ENCODE data around the gene VWA5B2. TPM values are rescaled to one million over a fixed set of nuclear protein-coding genes. Genes with fewer than 3 reads are reported as not detected.

VWA5B2 gene
- polyA plus RNA-seq, 3 donors: 0.33 to 4.4 TPM; not detected in 1

DNA sequence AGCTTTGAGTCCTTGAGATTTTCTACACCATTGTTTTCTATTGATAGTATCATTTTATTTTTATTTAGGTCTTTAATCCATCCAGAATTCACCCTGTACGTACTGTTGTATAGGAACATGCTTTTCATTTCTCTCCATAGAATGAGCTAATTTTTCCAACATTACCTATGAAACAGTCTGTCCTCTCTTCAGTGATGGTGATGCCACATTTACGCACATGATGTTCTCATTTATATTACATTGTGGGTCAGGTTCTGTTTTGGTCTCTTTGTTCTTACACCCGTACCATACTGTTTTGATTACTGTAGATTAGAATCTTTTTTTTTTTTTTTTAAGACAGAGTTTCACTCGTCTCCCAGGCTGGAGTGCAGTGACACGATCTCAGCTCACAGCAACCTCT, 17.7 kb upstream of the VWA5B2 start:
- WGBS, 3 donors: 73 to 81% (median 80%) methylated on average over 5 of the region's 5 CpGs

DNA sequence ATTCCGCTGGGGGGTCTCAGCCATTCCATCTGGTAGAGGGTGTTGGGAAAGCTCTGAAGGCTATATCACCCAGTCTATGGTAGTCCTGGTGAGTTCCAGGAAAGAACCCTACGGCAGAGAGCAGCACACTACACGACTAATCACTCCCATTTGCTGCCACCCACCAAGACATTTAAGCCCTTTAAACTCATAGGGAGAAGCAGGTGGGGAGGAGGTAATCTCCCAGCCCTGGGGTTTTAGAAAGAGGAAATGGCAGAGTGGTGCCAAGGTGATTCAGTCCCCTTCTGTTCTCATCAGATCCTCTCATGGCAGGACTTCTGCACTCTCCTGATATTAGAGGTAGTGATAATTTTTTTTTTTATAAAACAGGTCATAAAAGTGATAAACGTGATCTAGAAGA, 10.6 kb upstream of the VWA5B2 start:
- H3K27ac ChIP-seq (ENCODE audit: low read depth, low read length): no peak overlapping the region

More for the DNA sequence above, 17.7 kb upstream of the VWA5B2 start:
- no peak overlapping the region for H3K27ac ChIP-seq (ENCODE audit: low read depth, low read length)

DNA sequence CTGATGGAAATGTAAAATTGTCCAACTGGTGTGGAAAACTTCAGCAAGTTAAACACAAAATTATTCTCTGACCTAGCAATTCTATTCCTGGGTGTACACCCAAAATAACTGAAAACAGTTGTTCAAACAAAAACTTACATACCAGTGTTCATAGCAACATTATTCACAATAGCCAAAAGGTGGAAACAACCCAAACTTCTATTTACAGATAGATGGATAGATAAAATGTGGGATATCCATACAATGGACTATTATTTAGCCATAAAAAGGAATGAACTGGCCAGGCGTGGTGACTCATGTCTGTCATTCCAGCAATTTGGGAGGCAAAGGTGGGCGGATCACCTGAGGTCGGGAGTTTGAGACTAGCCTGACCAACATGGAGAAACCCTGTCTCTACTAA, 6.9 kb upstream of the VWA5B2 start:
- H3K27ac ChIP-seq (ENCODE audit: low read depth, low read length): no peak overlapping the region
- 77 to 87% (median 78%) methylated on average over 3 of the region's 3 CpGs for WGBS, 3 donors

More for the DNA sequence above, 10.6 kb upstream of the VWA5B2 start:
- 58 to 65% (median 61%) methylated on average over 4 of the region's 4 CpGs for WGBS, 3 donors

DNA sequence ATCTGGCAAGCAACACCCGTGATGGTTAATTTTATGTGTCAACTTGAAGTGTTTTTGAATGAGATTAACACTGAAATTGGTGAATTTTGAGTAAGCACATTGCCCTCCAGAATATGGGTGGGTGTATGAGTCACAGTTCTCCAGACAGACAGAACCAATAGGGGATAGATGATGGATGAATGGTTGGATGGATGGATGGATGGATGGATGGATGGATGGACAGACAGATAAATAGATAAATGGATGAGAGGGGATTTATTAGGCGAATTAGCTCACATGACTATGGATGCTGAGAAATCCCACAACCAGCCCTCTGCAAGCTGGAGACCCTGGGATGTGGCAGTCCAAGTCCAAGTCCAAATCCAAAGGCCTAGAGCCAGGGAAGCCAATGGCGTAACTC, 5.4 kb upstream of the VWA5B2 start:
- 80 to 83% (median 81%) methylated on average over 3 of the region's 3 CpGs for WGBS, 3 donors
- H3K27ac ChIP-seq (ENCODE audit: low read depth, low read length): no peak overlapping the region

DNA sequence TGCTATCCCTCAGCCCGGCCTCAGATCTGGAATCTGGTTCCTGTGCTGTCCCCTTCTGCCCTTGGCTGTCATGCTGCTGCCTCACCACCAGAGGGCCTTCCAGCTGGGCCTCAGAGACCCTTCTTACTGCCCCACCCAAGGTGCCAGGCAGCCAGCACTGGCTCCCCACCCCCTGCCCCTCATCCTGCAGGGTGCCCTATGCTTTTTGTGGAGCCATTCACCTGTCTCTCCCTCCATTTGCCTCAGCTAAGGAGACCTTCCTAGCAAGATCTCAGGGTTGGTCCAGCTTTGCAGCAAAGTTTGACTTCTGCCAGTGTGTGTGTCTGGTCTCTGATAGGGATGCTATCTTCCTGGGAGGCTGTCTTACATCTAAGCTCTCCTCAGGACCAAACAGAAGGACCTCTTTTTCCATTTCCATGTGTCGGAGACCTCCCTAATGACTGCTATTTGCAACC, 1.9 kb upstream of the VWA5B2 start:
- 50 to 51% (median 51%) methylated on average over 2 of the region's 2 CpGs for WGBS, 3 donors
- H3K27ac ChIP-seq (ENCODE audit: low read depth, low read length): no peak overlapping the region

DNA sequence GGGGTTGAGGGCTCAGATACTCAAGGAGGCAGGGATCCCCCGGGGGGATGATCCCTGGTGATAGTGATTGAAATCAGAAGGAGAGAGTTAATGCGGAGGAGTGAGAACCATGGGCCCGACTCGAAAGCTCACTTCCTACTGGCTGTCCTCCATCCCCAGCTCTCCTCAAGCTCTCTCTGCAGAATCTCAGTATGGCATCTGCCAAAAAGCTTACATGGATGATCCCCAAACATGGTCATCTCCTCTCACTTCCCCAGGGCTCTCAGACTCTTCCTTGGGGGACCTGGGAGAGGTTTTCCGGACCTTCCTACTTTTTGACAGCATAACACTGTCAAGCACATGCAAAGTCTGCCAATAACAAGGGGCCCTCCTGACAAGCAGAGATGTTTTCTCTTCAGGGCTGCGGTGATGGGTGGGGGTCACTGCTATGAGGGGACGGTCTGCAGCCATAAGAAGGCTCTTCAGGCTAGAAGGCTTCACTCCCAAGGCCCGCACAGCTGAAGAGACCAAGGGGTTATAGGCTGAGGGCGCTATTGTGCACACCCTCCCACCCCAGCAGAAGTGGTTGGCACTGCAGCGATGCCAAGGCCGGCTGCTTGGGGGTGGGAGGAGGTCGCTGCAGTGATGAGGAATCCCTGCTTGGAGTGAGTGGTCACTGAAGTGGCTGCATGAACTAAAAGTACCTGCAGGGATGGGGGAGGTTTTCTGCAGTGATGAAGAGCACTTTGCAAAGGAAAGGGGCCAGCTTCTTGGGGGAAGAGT, 828 bp upstream of the VWA5B2 start:
- 45 to 55% (median 49%) methylated on average over 11 to 12 of the region's 12 CpGs for WGBS, 3 donors

DNA sequence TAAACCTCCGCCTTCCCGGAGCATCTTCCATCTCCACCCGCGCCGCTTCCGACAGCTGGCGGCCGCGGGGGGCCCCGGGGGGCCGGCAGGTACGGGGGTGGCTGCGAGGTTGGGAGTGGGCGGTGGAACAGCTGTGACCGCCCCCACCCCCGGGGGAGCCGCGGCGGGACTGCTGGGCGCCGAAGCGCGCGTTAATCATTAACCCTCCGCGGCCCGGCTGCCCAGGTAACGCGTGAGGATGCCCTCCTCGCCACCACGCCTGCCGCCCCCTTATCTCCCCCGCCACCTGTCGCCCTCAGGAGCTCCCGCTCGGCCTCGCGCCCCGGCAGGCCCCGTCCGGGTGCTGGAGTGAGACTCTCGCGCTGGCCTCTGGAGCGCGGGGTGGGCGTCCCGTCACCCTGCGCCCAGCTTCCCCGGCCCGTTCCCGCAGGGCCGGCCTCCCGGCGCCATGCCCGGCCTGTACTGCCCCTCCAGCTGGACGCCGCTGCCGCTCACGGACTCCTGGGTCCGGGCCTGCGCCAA, 757 bp downstream of the VWA5B2 start:
- no peak overlapping the region for H3K27ac ChIP-seq (ENCODE audit: low read depth, low read length)
- 0 to 1% (median 1%) methylated on average over 52 to 60 of the region's 61 CpGs for WGBS, 3 donors

More for the DNA sequence above, 828 bp upstream of the VWA5B2 start:
- no peak overlapping the region for H3K27ac ChIP-seq (ENCODE audit: low read depth, low read length)

DNA sequence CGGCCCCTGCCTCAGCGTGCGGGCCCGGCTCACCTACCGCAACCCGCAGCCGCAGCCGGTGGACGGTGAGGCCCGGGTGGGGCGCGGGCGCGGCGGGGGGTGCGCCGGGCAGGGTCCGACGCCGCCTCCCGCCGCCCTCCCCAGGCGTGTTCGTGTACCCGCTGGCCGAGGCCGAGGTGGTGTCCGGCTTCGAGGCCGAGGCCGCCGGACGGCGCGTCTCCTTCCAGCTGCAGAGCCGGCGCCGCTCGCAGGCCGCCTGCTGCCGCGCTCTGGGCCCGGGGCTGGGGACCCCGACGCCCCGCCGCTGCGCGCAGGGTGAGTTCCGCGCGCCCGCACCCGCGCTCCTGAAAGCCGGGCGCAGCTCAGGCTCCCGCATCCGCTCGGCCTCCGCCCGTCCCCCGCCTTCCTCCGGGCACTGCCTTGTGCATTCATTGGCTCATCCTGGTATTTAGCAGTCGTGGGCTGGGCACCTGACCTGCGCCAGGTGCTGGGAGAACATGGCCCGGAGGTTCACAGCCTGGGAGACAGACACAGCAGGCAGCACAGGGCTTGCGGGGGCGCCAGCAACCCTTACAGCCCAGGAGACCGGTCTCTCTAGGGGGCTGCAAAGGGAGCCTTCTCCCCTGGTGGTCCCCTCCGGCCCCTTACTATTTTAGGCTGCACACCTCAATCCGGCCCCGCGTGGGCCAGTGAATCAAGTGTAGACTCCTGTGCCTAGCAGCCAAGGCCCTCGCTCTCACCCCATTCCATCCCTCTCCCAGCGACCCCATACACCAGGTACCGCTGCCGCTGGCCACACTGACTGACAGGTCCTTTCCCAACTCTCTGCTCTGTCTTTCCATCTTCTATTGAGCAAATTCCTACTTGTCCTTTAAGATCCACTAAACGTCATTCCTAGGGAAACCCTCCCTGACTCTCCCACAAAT, 1.5 kb downstream of the VWA5B2 start:
- 5 to 10% (median 7%) methylated on average over 65 to 79 of the region's 79 CpGs for WGBS, 3 donors
- H3K27ac ChIP-seq (ENCODE audit: low read depth, low read length): no peak overlapping the region

DNA sequence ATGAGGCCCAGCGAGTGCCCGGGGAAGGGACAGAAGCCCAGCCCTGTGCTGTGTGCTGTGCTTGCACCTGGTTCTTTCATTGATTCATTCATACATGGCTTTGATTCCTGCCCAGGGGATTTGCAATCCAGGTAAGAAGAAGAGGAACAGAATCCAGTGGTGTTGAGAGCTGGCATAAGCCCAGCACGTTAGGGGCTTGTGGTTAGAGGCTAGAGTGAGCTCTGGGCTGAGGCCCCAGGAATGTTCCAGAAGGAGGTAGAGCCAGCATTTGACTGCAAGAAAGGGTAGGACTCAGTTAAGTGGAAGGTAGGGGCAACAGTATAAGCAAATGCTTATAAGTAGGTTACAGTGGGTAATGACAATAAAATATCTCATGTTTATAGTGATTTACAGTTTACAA, 2.3 kb downstream of the VWA5B2 start:
- WGBS, 3 donors: 59 to 83% (median 69%) methylated on average over 3 of the region's 3 CpGs
- H3K27ac ChIP-seq (ENCODE audit: low read depth, low read length): no peak overlapping the region

DNA sequence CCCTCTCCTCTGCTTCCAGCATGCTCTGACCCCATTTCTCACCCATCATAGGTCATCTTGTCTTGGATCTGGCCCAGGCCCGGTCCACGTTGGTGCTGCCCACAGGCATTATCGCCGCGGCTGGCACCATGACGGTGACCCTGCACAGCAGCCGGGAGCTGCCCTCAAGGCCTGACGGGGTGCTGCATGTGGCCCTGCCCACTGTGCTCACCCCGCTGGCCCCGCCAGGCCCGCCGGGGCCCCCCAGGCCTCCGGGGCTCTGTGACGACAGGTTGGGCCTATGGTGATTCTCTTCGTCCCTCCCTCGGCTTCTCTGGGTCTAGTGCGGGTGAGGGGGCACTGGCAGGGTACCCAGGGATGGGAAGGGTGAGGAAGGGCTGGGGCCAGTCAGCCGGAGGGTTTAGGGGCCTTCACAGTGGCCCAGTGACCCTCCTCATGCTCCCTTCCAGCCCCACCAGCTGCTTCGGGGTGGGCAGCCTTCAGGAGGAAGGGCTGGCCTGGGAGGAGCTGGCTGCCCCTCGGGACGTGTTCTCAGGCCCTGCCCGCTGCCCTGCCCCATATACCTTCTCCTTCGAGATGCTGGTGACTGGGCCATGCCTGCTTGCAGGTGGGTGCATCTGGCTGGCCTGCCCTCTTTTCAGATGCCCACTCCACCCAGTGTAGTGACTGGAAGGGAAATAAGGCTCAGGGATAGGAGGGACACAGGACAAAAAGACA, 3.9 kb downstream of the VWA5B2 start:
- WGBS, 3 donors: 87 to 95% (median 92%) methylated on average over 22 to 23 of the region's 23 CpGs

DNA sequence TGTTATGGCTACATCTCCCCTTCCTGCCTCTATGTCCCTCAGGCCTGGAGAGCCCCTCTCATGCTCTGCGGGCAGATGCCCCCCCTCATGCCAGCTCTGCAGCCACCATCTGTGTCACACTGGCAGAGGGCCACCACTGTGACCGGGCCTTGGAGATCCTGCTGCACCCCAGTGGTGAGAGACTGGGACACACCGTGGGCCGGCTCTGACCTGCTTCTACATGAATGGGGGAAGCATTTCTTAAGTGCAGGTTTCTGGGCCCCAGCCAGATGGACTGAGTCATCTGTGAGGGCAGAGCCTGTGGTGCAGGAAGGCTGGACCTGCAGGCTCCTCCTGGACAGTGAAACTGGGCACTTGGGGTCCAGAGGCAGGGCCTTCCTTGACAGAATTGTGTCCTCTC, 4.8 kb downstream of the VWA5B2 start:
- no peak overlapping the region for H3K27ac ChIP-seq (ENCODE audit: low read depth, low read length)
- 17 to 38% (median 32%) methylated on average over 4 of the region's 4 CpGs for WGBS, 3 donors

More for the DNA sequence above, 3.9 kb downstream of the VWA5B2 start:
- H3K27ac ChIP-seq (ENCODE audit: low read depth, low read length): no peak overlapping the region

DNA sequence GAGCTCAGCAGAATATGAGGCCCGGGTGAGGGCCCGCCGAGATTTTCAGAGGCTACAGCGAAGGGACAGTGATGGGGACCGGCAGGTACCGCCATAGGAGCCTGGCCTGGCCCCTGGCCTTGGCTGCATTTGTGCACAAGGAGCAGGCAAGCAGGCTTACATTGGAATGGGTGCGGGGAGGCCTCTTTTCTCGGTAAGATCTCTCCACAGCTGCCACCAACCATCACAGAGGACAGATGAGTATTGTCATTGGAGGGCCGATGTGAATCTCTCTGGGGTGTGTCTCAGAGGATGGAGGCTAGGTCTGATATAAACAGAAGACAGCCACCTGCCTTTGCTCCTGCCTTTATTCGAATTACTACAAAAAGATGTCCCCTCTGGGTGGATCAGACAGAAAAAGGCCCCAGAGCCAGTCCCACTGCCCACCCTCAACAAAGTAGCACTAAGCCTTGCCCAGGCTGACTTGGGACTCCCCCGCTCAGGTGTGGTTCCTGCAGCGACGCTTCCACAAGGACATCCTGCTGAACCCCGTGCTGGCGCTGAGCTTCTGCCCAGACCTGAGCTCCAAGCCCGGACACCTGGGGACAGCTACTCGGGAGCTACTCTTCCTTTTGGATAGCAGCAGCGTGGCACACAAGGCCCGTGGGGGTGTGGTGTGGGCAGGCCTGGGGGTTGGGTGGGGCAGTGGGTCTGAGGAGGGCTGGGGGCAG, 5.4 kb downstream of the VWA5B2 start:
- 85 to 90% (median 87%) methylated on average over 18 to 19 of the region's 19 CpGs for WGBS, 3 donors

DNA sequence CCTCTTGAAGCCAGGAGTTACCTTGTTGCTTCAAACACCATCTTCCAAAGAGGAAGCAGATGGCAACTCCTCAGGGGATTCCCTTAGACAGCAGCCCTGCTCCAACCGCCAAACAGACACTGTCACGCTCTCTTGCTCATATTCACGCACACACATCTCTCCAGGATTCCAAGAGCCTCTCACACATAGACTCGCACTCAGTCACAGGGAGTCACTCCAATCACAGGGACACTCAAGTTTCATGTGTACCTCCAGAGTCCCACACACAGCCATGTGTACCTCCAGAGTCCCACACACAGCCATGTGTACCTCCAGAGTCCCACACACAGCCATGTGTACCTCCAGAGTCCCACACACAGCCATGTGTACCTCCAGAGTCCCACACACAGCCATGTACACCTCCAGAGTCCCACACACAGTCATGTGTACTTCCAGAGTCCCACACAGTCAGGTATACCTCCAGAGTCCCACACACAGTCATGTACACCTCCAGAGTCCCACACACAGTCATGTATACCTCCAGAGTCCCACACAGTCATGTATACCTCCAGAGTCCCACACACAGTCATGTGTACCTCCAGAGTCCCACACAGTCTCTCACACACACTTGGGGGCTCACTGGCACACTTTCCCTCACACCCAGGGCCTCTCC, 6.1 kb downstream of the VWA5B2 start:
- 79 to 95% (median 81%) methylated on average over 4 of the region's 4 CpGs for WGBS, 3 donors
- no peak overlapping the region for H3K27ac ChIP-seq (ENCODE audit: low read depth, low read length)

More for the DNA sequence above, 5.4 kb downstream of the VWA5B2 start:
- no peak overlapping the region for H3K27ac ChIP-seq (ENCODE audit: low read depth, low read length)

DNA sequence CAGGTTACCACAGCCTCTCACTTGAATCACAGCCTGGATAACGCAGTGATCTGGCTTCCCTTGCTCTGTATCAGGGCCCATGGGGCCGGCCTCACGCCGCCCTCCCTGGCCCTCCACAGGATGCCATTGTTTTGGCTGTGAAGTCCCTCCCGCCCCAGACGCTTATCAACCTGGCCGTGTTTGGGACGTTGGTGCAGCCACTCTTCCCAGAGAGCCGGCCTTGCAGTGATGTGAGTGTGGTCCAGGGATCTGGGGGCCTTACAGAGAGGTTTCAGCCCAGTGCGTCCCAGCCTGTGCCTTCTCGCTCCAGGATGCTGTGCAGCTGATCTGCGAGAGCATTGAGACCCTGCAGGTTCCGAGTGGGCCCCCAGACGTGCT, 6.6 kb downstream of the VWA5B2 start:
- 59 to 70% (median 65%) methylated on average over 14 of the region's 14 CpGs for WGBS, 3 donors
- no peak overlapping the region for H3K27ac ChIP-seq (ENCODE audit: low read depth, low read length)

DNA sequence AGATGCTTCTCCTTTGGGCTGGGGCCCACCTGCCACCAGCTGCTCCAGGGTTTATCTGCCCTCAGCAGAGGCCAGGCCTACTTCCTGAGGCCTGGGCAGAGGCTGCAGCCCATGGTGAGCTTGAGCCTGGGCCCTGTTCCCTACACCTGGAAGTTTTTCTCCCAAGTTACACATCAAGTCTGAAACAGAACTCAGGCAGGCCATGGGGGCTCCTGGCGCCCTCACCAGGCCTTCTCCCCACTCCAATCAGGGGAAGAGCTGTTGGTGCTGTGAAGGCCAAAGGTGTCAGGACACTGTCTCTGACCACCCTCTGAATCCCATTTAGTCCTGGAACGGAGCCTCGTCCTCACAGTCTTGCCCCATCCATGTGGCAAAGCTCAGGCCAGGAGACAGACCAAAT, 7.3 kb downstream of the VWA5B2 start:
- H3K27ac ChIP-seq (ENCODE audit: low read depth, low read length): no peak overlapping the region
- WGBS, 3 donors: 83 to 97% (median 86%) methylated on average over 3 of the region's 3 CpGs

DNA sequence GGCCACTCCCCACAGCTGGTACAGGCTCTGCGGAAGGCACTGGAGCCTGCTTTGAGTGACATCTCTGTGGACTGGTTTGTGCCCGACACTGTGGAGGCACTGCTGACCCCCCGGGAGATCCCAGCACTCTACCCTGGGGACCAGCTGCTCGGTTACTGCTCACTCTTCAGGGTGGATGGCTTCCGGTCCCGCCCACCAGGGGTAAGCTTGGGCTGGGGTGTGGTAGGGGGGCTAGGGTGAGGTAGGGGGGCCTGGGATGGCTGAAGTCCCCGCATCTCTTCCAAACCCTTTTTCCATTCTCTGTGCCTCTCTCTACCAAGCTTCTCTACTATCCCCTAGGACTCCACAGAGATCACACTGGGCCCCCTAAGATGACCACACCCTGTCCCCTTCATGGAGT, 7.8 kb downstream of the VWA5B2 start:
- 77 to 83% (median 80%) methylated on average over 7 of the region's 7 CpGs for WGBS, 3 donors
- H3K27ac ChIP-seq (ENCODE audit: low read depth, low read length): no peak overlapping the region

DNA sequence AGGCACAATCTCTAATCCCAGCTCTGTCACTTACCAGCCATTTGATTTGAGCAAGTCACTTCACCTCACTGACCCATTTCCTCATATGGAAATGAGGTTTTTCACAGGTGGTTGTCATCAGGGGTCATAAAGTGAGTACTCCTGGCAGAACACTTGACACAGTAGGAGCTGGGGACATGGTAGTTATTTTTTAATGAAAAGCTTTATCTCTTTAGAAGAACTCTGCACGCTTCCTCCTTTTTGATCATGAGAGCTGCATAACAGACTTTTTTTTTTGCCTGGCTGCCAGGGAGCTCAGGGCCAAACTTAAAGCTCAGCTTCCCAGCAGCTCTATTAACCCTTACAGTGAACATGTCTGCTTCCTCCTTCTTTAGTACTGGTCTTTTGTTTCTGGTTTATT, 8.4 kb downstream of the VWA5B2 start:
- WGBS, 3 donors: 24 to 50% (median 43%) methylated on average over 1 of the region's 1 CpG

More for the DNA sequence above, 8.4 kb downstream of the VWA5B2 start:
- H3K27ac ChIP-seq (ENCODE audit: low read depth, low read length): no peak overlapping the region

Data from adipose tissue (tissue), 3 donors.